SH-SY5Y (cell line): ENCODE measurements around the gene KRTAP4-12.

Experiments used
- GATA2 ChIP-seq: IDR thresholded peaks from 2 replicates; pipeline ENCODE4 v1.6.1; 2011; ENCODE audit warnings: mild to moderate bottlenecking, low read depth, low read length
- GATA3 ChIP-seq: IDR thresholded peaks from 2 replicates; pipeline ENCODE4 v1.6.1; 2011; ENCODE audit warnings: low read depth, mild to moderate bottlenecking, low read length, moderate library complexity

DNA sequence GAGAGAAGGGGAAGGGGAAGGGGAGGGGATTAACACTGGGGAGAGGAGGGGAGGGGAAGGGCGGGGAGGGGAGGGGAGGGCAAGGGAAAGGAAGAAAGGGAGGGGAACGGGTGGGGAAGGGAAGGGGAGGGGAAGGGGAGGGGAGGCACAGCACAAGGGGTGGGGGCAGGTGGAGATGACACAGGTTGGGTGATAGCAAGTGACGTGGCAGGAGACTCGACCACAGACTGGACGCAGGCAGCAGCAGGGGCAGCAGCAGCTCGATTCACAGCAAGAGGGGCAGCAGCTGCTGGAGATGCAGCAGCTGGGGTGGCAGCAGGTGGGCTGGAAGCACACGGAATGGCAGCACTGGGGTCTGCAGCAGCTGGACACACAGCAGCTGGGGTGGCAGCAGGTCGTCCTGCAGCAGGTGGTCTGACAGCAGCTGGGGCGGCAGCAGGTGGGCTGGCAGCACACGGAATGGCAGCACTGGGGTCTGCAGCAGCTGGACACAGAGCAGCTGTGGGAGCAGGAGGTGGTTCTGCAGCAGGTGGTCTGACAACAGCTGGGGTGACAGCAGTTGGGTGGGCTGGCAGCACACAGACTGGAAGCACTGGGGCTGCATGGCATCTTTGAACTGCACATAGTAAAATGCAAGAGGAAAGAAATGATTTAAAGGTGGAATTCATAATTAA, 22.3 kb downstream of the KRTAP4-12 start, which contains the start of gene KRTAP4-16:
- no peak for TF ChIP-seq GATA2
- no peak for TF ChIP-seq GATA3
